HG02610 (cell line): ENCODE data around the gene OR4B1.

Experiments used
- ATAC-seq: cut with Tn5 transposase; IDR thresholded peaks from one replicate; pipeline ENCODE4 v1.9.1; 2021; ENCODE audit warnings: mild to moderate bottlenecking, moderate library complexity; ENCODE audit not compliant: unreplicated experiment

Gene OR4B1

GRCh38 chr11:48248902-48249301, 32.3 kb downstream of the OR4B1 start:
- ATAC-seq, result no peak

- no peak for ATAC-seq
Observed at GRCh38 chr11:48261600-48261999, 45.0 kb downstream of the OR4B1 start.

DNA sequence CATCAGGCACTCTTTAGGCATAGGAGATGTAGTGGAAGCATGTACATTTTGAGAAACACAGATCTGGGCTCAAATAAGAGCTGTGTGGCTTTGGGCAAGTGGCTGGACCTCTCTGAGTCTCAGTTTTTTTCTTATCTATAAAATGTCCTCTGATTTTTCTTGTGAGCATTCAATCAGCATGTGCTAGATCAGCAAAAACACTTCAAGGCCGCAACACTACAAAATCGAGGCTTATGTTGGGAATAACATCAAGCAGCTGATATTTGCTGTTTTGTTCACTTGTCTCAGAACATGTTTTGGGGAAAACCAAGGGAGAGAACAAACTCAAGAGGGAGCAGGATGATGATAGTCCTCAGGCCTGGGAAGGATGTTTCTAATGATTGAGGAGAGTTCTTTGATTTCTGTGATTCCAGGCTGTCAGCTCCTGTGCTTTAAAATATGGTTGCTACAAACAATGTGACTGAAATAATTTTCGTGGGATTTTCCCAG, 46.9 kb downstream of the OR4B1 start, which contains the start of gene OR4X1:
Gene OR4X1, plus strand, starts transcription at position 439 of the 489 bp plus-strand sequence. Its CDS starts 0 bp downstream, at position 439.
- no peak for ATAC-seq
